ENCODE measurements around the gene ZFAND4.
A peak's percentile ranks its signal among the peaks of the same experiment; 100 is the strongest.
"Not testable (repeated sequence)": the region's sequence is repeated elsewhere in the genome, so short reads cannot be mapped to it uniquely, and the experiment has no call there.

ZFAND4 gene

DNA sequence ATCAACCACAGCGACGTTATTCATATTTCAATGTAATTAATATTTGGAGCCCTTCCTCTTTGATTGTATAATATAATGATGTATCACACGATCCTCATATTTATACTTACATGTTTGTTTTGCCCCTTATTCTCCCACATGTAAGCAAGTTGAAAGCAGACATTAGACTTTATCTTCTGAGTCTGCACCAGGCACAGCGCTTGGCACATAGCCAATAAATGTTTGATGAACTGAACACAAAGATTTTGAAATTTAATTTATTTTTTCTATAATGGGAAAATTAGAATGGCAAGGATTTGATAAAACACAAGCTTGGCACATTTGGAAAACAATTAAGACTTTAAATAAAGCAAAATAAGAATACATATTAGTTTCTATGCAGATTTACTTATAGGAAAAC, 31.6 kb downstream of the ZFAND4 start:
- DNase-seq (ENCODE audit: low read depth in 2 of 2): no peak

DNA sequence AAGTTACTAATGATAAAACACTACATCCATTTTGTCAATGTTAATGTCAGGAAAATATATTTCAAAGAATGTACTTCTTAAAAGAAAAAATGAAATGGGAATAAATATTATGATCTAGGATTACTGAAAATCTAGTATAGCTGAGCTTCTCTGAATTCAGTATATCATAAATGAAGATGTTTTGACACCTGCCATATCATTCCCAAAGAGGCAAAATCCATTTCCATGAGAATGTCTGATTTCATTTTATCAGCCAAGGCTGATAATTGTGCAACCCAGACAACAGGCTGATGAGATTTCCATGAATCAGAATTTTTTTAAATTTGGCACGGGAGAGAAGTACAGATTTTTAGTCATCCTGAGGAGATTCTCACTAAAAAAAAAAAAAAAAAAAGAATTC, 32.5 kb downstream of the ZFAND4 start:
- no peak for DNase-seq (ENCODE audit: low read depth in 2 of 2)

DNA sequence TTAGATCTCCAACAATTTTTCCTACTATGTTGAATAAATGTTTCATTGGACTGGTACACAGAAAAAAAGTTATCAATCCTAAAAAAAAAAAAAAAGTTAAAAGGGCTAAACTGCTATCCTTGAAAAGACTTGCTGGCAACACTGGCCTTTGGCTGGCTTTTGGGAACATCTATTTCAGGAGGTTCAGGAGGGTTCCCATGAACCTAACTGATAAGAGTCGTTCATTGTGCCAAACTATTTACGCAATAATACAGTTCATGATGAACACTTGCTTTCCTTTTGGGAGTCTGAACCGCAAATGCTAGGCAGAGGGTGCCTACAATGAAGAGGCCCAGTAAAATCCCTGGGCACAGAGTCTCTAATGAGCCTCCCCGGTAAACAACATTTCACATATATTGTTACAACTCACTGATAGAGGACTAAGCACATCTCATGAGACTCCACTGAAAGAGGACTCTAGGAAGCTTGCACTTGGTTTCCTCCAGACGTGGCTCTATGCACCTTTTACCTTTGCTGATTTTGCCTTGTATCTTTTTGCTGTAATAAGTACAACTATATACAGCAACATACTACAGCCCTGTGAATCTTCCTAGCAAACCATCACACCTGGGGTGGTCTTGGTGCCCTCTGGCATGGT, 45.0 kb downstream of the ZFAND4 start:
- no peak for DNase-seq (ENCODE audit: low read depth in 2 of 2)

DNA sequence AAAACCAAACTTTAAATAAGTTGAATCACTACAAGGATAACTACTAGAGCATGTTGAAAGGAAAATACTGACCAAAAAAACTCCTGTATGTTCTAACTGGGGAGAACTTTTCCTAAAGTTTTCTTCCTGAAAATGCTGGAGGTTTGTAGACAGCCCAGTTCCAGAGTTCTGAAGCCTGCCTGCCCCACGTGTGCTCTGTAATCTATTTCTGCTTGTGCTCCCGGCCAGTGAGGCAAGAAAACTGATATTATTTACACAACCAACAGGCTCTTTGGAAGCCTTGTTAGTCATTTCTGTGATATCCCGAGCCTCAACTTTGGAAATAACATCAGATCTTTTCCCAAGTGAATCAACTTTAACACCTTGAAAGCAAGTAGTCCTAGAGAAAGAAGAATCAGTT, 46.7 kb downstream of the ZFAND4 start:
- no peak for DNase-seq (ENCODE audit: low read depth in 2 of 2)

DNA sequence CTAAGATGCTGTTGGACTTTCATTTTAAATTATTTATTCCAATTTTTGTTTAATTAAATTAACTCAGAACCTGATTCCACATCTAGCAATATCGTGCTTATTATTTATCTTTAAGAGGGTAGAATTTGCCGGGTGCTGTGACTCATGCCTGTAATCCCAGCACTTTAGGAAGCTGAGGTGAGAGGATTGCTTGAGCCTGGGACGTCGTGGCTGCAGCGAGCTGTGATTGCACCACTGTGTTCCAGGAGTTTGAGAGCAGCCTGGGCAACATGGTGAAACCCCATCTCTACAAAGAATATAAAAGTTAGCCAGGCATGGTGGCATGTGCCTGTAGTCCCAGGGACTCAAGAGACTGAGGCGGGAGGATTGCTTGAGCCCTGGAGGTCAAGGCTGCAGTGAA, 47.8 kb downstream of the ZFAND4 start:
- no peak for DNase-seq (ENCODE audit: low read depth in 2 of 2)

DNA sequence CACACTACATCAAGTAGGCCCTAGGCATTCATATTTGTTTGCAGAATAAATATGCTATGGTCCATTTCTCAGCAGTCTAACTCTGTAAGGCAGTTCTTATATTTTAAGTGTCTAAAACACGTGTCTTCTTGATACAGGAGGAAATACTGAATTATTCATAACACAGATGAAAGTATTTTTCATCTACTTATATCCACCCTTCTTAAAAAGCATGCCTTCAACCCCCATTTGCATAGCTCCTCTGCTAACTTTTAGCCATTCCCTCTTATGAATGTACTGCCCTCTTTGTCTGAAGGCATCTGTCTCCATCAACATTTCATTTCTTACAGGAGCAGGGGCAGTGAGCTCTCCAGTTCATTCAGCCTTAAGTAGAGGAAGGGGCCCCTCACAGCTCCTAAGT, 57.7 kb downstream of the ZFAND4 start:
- DNase-seq (ENCODE audit: low read depth in 2 of 2): no peak

DNA sequence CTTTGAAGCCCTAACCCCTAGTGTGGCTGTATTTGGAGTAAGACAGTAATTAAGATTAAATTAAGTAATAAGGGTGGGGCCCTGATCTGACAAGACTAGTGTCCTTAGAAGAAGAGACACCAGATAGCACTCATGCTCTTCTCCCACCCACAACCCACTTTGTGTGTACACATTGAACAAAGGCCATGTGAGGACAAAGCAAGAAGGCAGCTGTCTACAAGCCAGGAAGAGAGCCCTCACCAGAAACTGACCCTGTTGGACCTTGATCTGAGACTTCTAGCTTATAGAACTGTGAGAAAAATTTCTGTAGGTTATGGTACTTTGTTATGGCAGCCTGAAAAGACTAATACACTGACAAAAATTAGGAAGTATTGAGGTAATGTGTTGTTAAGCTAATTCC, 59.8 kb downstream of the ZFAND4 start:
- no peak for DNase-seq (ENCODE audit: low read depth in 2 of 2)

DNA sequence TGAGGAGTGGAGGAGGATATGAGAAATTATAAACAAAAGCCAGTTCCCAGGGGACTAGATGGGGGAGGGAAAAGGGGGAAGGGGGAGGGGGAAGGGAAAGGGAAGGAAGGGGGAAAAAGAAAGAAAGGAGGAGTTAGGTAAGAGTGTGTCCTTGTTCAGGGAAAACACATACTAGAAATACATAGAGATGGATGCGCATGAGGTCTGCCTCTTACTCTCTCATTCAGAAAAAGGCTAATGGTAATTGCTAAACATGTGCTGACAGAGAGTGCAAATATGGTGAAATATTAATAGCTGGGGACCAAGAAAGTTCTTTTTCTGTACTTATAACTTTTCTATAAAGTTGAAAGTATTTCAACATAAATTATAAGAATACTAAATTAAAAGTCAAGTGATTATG, 64.5 kb downstream of the ZFAND4 start:
- no peak for DNase-seq (ENCODE audit: low read depth in 2 of 2)

DNA sequence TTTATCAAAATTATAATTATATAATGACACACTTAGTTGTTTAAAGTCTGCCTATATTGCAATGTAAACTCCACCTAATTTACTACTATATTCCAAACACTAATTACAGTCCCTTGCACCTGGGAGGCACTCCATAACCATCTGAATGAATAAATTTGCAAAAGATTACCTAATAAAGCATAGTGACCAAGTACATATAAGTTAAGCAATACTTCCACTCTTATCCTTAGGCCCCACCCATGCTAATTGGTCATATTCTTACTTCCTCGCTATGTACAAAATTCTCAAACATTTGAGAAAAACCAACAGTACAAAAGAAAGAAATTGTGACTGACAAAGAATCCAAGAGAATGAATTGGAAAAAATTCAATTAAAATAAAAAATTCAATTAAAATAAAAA, 65.3 kb downstream of the ZFAND4 start:
- DNase-seq (ENCODE audit: low read depth in 2 of 2): no peak

DNA sequence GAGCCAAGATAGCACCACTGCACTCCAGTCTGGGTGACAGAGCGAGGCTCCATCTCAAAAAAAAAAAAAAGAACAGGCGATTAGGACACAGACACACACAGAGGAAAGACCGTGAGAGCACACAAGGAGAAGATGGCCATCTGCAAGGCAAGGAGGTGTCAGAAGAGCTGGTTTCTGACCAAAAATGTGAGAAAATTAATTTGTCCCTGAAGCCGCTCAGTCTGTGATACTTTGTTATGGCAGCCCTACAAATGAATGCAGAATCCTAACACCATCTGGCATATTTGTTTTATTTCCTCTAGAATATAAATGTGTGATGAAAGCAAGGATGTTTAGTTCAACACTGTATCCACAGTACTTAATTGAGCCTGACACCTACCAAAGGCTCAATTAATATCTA, 69.7 kb downstream of the ZFAND4 start:
- no peak for DNase-seq (ENCODE audit: low read depth in 2 of 2)

DNA sequence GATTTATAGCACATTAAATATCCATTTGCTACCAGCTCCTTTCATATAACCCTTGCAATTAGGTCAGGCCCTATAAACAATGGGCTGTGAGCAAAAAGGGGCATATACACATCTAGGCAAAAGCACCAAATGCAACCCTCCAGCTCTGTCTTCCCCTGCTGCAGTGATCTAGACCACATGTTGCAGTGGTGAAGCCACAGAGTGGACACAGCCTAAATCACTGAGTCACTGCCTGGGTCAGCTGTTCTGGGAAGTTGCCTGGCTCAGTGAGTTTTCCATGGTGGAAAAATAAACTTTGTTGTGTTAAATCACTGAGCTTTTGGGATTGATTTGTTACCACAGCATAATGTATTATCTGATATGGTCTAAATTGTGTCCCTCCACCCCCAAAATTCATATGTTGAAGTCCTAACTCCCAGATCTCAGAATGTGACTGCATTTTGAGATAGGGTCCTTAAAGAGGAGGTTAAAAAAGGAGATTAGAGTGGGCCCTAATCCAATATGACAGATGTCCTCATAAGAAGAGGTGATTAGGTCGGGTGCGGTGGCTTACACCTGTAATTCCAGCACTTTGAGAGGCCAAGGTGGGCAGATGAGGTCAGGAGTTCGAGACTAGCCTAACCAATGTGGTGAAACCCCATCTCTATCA, 70.4 kb downstream of the ZFAND4 start:
- no peak for DNase-seq (ENCODE audit: low read depth in 2 of 2)

DNA sequence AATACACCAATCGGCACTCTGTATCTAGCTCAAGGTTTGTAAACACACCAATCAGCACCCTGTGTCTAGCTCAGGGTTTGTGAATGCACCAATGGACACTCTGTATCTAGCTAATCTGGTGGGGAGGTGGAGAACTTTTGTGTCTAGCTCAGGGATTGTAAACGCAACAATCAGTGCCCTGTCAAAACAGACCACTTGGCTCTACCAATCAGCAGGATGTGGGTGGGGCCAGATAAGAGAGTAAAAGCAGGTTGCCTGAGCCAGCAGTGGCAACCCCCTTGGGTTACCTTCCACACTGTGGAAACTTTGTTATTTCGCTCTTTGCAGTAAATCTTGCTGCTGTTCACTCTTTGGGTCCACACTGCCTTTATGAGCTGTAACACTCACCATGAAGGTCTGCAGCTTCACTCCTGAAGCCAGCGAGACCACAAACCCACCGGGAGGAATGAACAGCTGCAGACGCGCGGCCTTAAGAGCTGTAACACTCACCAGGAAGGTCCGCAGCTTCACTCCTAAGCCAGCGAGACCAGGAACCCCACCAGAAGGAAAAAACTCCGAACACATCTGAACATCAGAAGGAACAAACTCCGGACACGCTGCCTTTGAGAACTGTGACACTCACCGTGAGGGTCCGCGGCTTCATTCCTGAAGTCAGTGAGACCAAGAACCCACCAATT, 71.2 kb downstream of the ZFAND4 start:
- DNase-seq (ENCODE audit: low read depth in 2 of 2): not testable (repeated sequence)

DNA sequence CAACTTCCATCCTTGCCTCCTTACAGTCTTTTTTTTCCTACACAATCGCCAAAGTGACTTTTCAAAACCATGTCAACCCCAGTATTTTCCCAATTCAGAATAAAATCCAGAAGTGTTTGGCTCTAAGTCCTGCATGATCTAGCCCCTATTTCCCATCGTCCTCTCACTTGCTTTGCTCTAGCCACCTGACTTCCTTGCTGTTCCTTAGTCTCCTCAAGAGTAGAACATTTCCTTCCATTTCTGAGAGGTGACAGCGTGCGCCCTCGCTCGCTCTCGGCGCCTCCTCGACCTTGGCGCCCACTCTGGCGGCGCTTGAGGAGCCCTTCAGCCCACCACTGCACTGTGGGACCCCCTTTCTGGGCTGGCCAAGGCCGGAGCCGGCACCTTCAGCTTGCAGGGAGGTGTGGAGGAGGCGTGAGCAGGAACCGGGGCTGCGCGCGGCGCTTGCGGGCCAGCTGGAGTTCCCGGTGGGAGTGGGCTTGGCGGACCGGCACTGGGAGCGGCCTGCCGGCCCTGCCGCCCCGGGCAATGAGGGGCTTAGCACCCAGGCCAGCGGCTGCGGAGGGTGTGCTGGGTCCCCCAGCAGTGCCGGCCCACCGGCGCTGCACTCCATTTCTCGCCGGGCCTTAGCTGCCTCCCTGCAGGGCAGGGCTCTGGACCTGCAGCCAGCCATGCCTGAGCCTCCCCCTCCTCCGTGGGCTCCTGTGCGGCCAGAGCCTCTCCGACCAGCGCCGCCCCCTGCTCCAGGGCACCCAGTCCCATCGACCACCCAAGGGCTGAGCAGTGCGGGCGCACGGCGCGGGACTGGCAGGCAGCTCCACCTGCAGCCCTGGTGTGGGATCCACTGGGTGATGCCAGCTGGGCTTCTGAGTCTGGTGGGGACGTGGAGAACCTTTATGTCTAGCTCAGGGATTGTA, 72.0 kb downstream of the ZFAND4 start:
- not testable (repeated sequence) for DNase-seq (ENCODE audit: low read depth in 2 of 2)

DNA sequence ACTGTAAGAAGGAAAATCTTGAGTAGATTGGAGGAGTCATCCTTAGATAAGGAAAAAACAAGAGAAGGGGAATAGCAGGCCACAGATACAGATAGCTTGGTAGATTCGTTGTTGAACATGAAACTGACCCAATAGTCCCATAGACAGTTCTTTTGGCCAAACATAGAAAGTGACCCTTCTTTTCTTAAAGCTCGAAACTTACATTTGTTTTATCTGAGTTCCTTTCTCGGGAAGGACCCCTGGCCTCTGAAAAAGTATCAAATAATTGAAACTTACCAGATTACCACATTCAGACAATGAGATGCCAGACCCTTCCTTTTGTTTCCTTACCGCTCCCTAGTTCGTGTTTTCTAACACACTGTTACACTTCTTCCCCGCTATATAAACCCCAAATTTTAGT, 72.9 kb downstream of the ZFAND4 start:
- DNase-seq (ENCODE audit: low read depth in 2 of 2): no peak

DNA sequence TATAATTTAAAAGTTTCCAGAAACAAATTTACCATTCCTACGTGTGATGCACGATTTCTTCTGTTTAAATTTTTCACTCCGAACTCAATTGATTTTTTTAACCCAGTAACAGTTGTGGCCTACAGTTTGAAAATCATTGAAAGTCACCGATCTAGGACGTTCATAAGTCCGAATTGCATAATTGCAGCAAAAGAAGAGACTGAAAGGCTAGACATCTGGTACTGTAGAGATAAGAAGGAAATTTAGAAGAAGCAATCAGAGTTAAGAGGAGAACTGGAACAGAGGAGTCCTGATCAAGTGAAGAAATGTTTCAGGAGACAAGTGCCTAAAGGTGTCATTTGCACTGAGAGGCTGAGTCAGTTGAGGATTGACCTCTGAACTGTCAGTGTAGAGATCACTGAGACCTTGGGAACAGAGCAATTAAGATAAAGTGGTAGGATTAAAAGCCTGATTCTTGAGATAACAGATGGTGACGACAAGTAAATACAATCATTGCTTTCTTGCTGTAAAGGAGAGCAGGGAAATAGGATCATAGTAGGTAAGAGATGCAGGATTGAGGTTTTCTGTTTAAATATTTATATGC, 73.5 kb downstream of the ZFAND4 start:
- DNase-seq (ENCODE audit: low read depth in 2 of 2): no peak

DNA sequence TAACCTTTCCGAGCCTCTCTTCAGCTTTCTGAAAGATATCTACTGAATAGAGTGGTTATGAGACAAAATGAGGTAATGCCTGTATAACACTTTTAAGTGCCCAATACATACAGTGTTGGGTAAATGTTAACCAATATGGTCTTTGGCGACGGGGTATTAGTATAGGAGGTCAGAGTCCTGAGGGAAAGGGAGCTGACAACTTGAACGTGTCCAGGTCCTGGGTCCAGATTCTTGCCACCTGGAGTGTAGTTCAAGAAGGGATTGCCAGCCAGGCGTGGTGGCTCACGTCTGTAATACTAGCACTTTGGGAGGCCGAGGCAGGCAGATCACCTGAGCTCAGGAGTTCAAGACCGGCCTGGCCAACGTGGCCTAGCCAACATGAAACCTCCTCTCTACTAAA, 76.0 kb downstream of the ZFAND4 start:
- DNase-seq (ENCODE audit: low read depth in 2 of 2): no peak

DNA sequence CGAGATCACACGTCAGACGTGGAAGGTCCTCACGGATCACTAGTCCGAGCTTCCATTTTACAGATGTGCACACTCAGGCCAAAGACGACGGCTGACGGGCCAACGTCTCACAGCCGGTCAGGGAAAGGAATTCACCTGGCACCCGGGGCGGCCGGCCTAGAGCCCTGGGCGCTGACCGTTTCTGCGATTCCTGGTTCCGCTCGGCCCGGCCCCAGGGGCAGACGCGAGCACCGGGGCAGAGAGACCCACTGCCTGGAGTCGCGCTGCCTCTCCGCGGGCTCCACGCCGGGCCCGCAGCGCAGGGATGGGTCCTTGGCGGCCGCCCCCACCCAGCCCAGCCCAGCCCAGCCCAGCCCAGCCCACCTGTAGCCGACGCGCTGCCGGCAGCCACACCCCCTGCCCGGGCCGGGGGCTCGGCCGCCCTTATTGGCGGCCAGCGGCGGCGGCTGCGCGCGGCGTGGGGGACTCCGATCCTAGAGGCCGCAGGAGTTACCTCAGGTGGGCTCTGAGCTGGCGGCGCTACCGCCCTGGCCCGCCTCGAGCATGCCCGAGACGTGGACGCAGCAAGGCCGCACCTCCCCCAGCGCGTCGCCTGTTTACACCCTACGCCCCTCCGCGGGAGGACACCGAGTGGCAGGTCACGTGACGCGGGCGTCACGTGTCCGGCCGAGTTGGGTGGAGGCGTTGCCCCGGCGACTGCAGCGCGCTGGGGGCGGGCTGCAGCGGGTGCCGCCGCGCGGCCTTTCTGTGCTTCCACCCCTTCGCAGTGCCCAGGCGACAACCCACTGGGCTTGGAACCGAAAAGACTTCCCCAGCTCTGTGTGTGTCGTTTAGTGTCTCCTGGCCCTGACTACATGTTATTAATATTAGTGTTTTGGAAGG, 78.1 kb downstream of the ZFAND4 start:
- peak; percentile 81 for DNase-seq (ENCODE audit: low read depth in 2 of 2)

DNA sequence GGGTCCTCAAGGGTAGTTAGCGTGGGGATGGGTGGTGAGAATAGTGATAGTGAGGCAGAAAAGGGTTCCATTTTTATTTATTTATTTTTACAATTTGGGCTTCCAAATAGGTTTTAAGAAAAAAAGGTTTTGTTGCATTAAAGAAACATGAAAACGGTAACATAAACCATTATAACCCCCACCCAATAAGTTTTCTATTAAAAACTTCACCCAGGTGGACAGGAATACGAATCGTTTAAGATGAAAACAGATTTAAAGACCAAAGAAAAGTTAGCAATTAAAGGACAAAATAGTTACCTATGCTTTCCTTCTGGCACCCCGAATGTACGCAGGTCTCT, 78.7 kb downstream of the ZFAND4 start:
- no peak for DNase-seq (ENCODE audit: low read depth in 2 of 2)

DNA sequence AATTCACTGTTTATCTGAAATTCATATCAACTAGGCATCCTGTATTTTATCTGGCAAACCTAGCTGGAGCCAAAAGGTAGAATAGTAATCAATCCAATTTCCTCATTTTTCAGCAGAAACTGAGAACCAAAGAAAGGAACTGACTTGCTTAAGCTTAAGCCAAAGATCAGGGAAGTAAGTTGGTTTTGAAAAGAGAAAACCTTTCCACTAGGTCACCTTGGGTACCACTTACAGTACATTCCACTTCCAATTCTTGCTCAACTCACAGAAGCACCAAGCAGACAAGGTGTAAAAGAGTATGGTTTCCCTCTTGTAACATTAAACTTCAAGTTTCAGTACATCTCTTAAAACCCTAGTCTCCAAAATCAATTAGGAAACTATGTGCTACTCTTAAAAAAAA, 79.6 kb downstream of the ZFAND4 start:
- DNase-seq (ENCODE audit: low read depth in 2 of 2): no peak

DNA sequence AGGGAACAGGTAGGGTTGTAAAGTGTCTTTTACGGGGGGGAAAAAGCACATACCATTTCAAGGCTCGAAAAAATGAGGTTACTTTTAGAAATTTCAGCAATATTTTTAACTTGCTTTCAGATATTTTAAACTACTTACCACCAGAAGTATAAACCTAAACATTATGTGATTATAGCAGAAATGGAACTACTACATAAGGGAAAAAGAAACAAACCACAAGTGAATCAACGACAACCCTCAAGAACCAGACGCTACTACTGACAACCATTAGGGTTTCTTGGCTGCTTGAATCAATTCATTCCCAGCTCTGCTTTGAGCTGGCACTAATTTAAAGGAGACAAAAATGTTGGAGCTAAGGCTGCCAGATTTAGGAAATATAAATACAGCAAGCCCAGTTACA, 80.1 kb downstream of the ZFAND4 start:
- DNase-seq (ENCODE audit: low read depth in 2 of 2): no peak

DNA sequence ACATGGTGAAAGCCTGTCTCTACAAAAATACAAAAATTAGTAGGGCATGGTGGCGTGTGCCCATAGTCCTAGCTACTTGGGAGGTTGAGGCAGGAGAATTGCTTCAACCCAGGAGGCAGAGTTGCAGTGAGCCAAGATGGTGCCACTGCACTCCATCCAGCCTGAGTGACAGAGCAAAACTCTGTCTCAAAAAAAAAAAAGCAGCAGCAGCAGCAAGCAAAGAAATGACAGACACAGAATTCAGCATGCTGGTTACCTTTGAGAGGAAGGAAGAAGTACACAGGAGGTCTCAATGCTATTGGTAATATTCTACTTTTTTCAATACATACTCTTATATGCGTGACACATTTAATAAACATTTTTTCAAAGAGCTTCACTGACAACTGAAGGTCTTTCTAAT, 81.3 kb downstream of the ZFAND4 start:
- no peak for DNase-seq (ENCODE audit: low read depth in 2 of 2)

Data from fibroblast of skin of left biceps (primary cell).